Measurements from ENCODE around the gene STARD6. TPM values are rescaled to one million over a fixed set of nuclear protein-coding genes. Genes with fewer than 3 reads are reported as not detected.
"Not testable (repeated sequence)": the region's sequence is repeated elsewhere in the genome, so short reads cannot be mapped to it uniquely, and the experiment has no call there.

The STARD6 gene
- total RNA-seq (2012; rRNA removed), result 0.22 TPM in 1 of 2 replicates, not detected in the other

DNA sequence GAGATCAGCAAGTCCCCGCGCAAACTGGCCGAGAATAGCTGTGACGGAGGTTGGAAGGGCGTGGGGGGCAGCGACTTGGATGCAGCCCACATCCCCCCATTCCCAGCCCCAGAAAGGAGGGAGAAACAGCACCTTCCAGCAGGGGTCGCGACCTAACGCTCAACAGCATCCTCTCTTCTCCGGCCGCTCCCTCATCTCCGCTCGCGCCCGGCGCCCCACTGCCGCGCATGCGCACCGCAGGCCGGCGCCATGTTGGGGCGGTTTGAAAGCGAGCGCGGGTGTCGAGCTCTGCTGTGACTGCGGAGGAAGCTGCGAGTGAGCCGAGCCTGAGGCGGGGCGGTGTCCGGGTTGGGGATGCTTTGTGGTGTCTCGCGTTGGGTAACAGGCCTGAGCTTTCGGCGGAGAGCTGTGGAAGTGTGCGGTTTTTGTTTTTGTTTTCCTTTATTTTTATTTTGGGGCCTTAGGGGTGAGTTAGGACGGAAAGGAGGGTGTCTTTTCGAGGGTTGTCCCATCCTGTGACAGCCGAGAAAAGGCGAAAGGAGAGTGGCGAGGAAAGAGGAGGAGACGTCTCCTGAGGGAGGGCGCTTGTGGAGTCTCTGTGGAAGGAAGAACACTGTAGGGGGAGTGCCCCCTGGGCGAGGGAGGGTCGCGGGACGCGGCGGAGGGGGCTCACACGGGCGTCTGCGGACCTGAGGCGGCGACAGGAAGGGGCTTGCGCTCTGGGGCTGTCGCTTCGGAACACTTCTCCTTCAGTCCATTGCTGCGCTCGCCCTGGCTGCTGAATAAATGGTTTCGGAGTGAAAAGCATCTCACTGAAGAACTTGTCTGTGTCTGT lies at the start of gene STARD6, which contains the start of gene C18orf54:
TSS of gene STARD6 (minus strand) at position 199 of the 835 bp plus-strand sequence. CDS start 3,285 bp downstream, outside the sequence.
TSS of gene C18orf54 (plus strand) at position 247 of the 835 bp plus-strand sequence. CDS start 2,667 bp downstream, outside the sequence.
- Histone ChIP-seq H3K9me3 (replicated peaks; ENCODE audit: low read length) (no peaks in the 10 kb centered on the region), H3K4me2 (ENCODE audit: low read length) (peak within 1 kb of the TSS; percentile 85), H3K9ac (ENCODE audit: low read depth, low read length) (peak within 1 kb of the TSS; percentile 86)

GRCh38 chr18:54405290-54405689 lies 47.6 kb upstream of the STARD6 start:
- no peaks in the 10 kb centered on the region for H3K27me3 ChIP-seq (ENCODE audit: control insufficient read depth, insufficient read depth, low read length)

More for the DNA sequence above, at the start of gene STARD6, which contains the start of gene C18orf54:
- Histone ChIP-seq H3K27me3 (ENCODE audit: control insufficient read depth, insufficient read depth, low read length) (no peaks in the 10 kb centered on the region), H3K4me1 (ENCODE audit: control insufficient read depth, insufficient read depth, low read length) (peaks cover 18% of the 10 kb centered on the region), H3K4me3 (ENCODE audit: low read length) (peak within 1 kb of the TSS; percentile 86), H3K36me3 (ENCODE audit: insufficient read depth, low read length) (peaks cover 10% of the 10 kb centered on the region)

GRCh38 chr18:54396760-54397159 lies 39.1 kb upstream of the STARD6 start:
- Histone ChIP-seq H3K4me3 (ENCODE audit: low read length) (no peak overlapping the region), H3K9ac (ENCODE audit: low read depth, low read length) (no peak overlapping the region), H3K4me1 (ENCODE audit: control insufficient read depth, insufficient read depth, low read length) (no peaks in the 10 kb centered on the region), H3K9me3 (replicated peaks; ENCODE audit: low read length) (no peaks in the 10 kb centered on the region), H3K4me2 (ENCODE audit: low read length) (no peak overlapping the region), H3K36me3 (ENCODE audit: insufficient read depth, low read length) (no peaks in the 10 kb centered on the region), H3K27me3 (ENCODE audit: control insufficient read depth, insufficient read depth, low read length) (no peaks in the 10 kb centered on the region)

More at GRCh38 chr18:54405290-54405689, 47.6 kb upstream of the STARD6 start:
- Histone ChIP-seq H3K4me3 (ENCODE audit: low read length) (no peak overlapping the region), H3K9ac (ENCODE audit: low read depth, low read length) (no peak overlapping the region), H3K4me2 (ENCODE audit: low read length) (no peak overlapping the region), H3K9me3 (replicated peaks; ENCODE audit: low read length) (no peaks in the 10 kb centered on the region), H3K36me3 (ENCODE audit: insufficient read depth, low read length) (no peaks in the 10 kb centered on the region), H3K4me1 (ENCODE audit: control insufficient read depth, insufficient read depth, low read length) (no peaks in the 10 kb centered on the region)

DNA sequence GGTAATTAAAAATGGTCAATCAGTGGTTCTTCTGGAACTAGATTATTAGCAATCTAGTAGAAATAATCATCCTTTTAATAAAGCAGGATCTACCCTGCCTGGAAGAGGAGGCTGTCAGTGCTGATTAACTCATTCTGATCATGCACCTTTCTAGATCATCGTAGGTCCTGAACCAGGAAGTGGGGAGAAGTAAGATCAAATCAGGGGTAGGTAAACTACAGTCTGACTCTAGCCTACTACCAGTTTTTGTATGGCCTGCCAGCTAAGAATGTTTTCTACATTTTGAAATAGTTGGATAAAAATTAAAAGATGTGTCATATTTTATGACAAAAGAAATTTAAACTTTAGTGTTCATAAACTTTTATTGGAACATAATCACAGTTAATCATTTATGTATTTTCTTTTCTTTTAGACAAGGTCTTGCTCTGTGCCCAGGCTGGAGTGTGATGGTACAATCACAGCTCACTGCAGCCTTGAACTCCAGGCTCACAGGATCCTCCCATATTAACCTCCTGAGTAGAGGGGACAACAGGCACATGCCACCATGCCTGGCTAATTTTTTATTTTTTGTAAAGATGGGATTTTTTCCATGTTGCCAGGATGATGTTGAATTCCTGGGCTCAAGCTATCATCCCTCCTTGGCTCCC lies 36.1 kb upstream of the STARD6 start:
- Histone ChIP-seq H3K4me1 (ENCODE audit: control insufficient read depth, insufficient read depth, low read length) (peaks cover 6% of the 10 kb centered on the region), H3K9ac (ENCODE audit: low read depth, low read length) (no peak overlapping the region), H3K36me3 (ENCODE audit: insufficient read depth, low read length) (no peaks in the 10 kb centered on the region), H3K4me2 (ENCODE audit: low read length) (no peak overlapping the region), H3K4me3 (ENCODE audit: low read length) (no peak overlapping the region), H3K27me3 (ENCODE audit: control insufficient read depth, insufficient read depth, low read length) (no peaks in the 10 kb centered on the region), H3K9me3 (replicated peaks; ENCODE audit: low read length) (no peaks in the 10 kb centered on the region)

GRCh38 chr18:54392543-54393023 lies 34.9 kb upstream of the STARD6 start:
- H3K27me3 ChIP-seq (ENCODE audit: control insufficient read depth, insufficient read depth, low read length), result no peaks in the 10 kb centered on the region
- no peaks in the 10 kb centered on the region for H3K9me3 ChIP-seq (replicated peaks; ENCODE audit: low read length)
- H3K4me1 ChIP-seq (ENCODE audit: control insufficient read depth, insufficient read depth, low read length), result peaks cover 17% of the 10 kb centered on the region
- no peak overlapping the region for H3K4me3 ChIP-seq (ENCODE audit: low read length)
- H3K36me3 ChIP-seq (ENCODE audit: insufficient read depth, low read length), result no peaks in the 10 kb centered on the region
- no peak overlapping the region for H3K9ac ChIP-seq (ENCODE audit: low read depth, low read length)
- H3K4me2 ChIP-seq (ENCODE audit: low read length), result no peak overlapping the region

DNA sequence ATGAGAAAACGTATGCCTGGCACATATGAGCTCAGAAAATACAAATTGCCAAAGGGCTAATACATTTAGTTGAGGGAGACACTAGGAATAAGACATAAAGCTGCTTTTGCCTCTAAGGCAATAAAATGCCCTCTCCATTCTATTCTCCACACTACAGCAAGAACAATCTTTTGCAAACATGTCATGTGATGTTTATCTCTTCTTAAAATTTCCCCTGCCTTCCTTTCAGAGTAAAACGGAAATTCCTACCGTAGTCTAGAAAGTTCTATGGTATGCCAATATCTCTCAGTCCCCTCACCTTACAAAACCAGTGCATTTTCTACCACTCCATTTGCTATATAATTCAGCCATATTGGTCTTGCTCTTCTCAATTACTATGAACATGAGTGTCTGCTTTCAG lies 33.2 kb upstream of the STARD6 start:
- no peaks in the 10 kb centered on the region for H3K9me3 ChIP-seq (replicated peaks; ENCODE audit: low read length)
- no peaks in the 10 kb centered on the region for H3K27me3 ChIP-seq (ENCODE audit: control insufficient read depth, insufficient read depth, low read length)
- no peaks in the 10 kb centered on the region for H3K36me3 ChIP-seq (ENCODE audit: insufficient read depth, low read length)
- H3K4me2 ChIP-seq (ENCODE audit: low read length), result no peak overlapping the region
- peaks cover 22% of the 10 kb centered on the region for H3K4me1 ChIP-seq (ENCODE audit: control insufficient read depth, insufficient read depth, low read length)
- no peak overlapping the region for H3K4me3 ChIP-seq (ENCODE audit: low read length)
- H3K9ac ChIP-seq (ENCODE audit: low read depth, low read length), result no peak overlapping the region

DNA sequence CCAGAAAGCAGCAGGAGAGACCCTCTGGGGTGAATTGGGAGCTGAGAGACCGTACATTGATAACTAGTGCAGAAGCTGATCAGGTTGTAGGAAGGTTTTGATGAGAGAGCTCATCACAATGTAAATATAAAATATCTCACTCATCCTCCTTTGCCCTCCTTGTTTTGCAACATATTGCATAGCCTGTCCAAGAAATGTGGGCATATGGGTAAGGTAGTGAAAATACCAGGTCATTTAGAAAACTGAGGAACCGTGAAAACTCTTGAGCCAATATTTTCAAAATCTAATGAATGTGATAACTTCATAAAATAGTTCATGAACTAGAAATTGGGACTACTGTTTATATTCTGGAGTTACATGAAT lies 31.5 kb upstream of the STARD6 start:
- peak overlapping the region; percentile 40 for H3K4me2 ChIP-seq (ENCODE audit: low read length)
- H3K27me3 ChIP-seq (ENCODE audit: control insufficient read depth, insufficient read depth, low read length), result no peaks in the 10 kb centered on the region
- peak overlapping the region; percentile 13 for H3K4me3 ChIP-seq (ENCODE audit: low read length)
- H3K9me3 ChIP-seq (replicated peaks; ENCODE audit: low read length), result no peaks in the 10 kb centered on the region
- no peak overlapping the region for H3K9ac ChIP-seq (ENCODE audit: low read depth, low read length)
- H3K4me1 ChIP-seq (ENCODE audit: control insufficient read depth, insufficient read depth, low read length), result peaks cover 22% of the 10 kb centered on the region
- no peaks in the 10 kb centered on the region for H3K36me3 ChIP-seq (ENCODE audit: insufficient read depth, low read length)

DNA sequence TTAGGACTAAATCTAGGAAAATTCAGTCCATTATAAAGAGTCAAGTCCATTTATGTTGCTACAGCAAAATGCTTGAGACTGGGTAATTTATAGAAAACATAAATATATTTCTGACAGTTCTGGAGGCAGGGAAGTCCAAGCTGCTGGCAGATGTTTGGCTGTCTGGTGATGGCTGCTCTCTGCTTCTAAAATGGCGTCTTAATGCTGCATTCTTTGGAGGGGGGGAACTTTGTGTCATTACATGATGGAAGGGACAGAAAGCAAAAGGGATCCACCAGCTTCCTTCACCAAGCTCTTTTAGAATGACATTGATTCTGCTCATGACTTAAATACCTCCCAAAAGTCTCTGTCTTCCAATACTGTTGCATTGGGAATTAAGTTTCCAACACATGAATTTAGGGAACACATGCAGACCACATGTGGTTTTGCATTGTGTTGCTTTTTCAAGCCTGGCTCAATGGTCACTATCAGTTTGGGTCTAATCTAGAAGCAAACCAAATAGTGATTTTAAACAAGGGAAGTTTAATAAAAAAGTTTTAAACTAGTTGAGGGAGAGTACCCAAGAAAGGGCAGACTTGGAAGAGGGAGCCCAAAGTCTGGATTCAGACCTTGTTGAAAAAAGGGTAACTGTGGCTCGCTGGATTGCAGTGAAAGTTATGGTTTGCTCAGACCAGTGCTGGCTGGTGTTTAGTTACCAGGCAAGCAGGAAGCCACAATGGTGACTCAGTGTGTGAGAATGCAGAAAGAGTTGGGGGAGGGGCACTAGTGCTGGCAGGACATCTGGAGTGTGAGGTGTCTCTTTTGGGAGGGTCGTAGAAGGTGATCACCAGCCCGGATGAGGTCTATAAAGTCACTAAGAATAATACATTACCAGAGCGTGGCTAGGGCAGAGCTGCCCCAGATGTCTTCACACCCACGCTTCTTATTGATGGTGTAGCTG lies 30.8 kb upstream of the STARD6 start:
- peak overlapping the region; percentile 29 for H3K9ac ChIP-seq (ENCODE audit: low read depth, low read length)
- peak overlapping the region; percentile 56 for H3K4me2 ChIP-seq (ENCODE audit: low read length)
- peak overlapping the region; percentile 13 for H3K4me3 ChIP-seq (ENCODE audit: low read length)
- no peaks in the 10 kb centered on the region for H3K27me3 ChIP-seq (ENCODE audit: control insufficient read depth, insufficient read depth, low read length)
- no peaks in the 10 kb centered on the region for H3K36me3 ChIP-seq (ENCODE audit: insufficient read depth, low read length)
- H3K4me1 ChIP-seq (ENCODE audit: control insufficient read depth, insufficient read depth, low read length), result peaks cover 22% of the 10 kb centered on the region
- H3K9me3 ChIP-seq (replicated peaks; ENCODE audit: low read length), result no peaks in the 10 kb centered on the region

- no peak overlapping the region for H3K9ac ChIP-seq (ENCODE audit: low read depth, low read length)
Measured at GRCh38 chr18:54387631-54388030, 30.0 kb upstream of the STARD6 start.

DNA sequence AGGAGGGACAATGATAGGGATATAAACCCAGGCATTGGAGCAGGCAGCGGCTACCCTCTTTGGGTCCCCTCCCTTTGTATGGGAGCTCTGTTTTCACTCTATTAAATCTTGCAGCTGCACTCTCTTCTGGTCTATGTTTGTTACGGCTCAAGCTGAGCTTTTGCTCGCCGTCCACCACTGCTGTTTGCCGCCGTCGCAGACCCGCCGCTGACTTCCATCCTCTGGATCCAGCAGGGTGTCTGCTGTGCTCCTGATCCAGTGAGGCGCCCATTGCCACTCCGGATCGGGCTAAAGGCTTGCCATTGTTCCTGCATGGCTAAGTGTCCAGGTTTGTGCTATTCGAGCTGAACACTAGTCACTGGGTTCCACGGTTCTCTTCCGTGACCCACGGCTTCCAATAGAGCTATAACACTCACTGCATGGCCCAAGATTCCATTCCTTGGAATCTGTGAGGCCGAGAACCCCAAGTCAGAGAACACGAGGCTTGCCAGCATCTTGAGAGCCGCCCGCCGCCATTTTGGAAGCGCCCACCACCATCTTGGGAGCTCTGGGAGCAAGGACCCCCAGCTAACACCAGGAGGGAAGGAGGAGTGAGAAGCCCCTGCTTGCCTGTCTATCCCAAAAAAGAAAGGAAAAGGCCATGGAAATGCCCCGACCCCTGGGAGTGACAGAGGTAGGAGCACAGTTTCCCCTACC lies 29.3 kb upstream of the STARD6 start:
- H3K27me3 ChIP-seq (ENCODE audit: control insufficient read depth, insufficient read depth, low read length); H3K36me3 ChIP-seq (ENCODE audit: insufficient read depth, low read length); H3K4me2 ChIP-seq (ENCODE audit: low read length); H3K4me3 ChIP-seq (ENCODE audit: low read length); H3K9ac ChIP-seq (ENCODE audit: low read depth, low read length); H3K9me3 ChIP-seq (replicated peaks; ENCODE audit: low read length): not testable (repeated sequence)
- peaks cover 22% of the 10 kb centered on the region for H3K4me1 ChIP-seq (ENCODE audit: control insufficient read depth, insufficient read depth, low read length)

More at GRCh38 chr18:54387631-54388030, 30.0 kb upstream of the STARD6 start:
- Histone ChIP-seq H3K9me3 (replicated peaks; ENCODE audit: low read length) (no peaks in the 10 kb centered on the region), H3K4me2 (ENCODE audit: low read length) (no peak overlapping the region), H3K4me1 (ENCODE audit: control insufficient read depth, insufficient read depth, low read length) (peaks cover 22% of the 10 kb centered on the region), H3K4me3 (ENCODE audit: low read length) (no peak overlapping the region), H3K36me3 (ENCODE audit: insufficient read depth, low read length) (no peaks in the 10 kb centered on the region), H3K27me3 (ENCODE audit: control insufficient read depth, insufficient read depth, low read length) (no peaks in the 10 kb centered on the region)
